Epidermal melanocyte (primary cell): ENCODE measurements around the gene EXOSC2.

Experiments
- DNase-seq: peaks from one replicate; pipeline ENCODE4 v3.0.0; 2011; ENCODE audit warnings: low spot score; ENCODE audit not compliant: insufficient read length

Gene EXOSC2, protein sequence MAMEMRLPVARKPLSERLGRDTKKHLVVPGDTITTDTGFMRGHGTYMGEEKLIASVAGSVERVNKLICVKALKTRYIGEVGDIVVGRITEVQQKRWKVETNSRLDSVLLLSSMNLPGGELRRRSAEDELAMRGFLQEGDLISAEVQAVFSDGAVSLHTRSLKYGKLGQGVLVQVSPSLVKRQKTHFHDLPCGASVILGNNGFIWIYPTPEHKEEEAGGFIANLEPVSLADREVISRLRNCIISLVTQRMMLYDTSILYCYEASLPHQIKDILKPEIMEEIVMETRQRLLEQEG

GRCh38 chr9:130693426-130694191, at the start of gene EXOSC2:
Gene EXOSC2 (plus strand): TSS chr9:130693780. CDS start chr9:130693792, 12 bp downstream.
- peak; percentile 96 for DNase-seq

DNA sequence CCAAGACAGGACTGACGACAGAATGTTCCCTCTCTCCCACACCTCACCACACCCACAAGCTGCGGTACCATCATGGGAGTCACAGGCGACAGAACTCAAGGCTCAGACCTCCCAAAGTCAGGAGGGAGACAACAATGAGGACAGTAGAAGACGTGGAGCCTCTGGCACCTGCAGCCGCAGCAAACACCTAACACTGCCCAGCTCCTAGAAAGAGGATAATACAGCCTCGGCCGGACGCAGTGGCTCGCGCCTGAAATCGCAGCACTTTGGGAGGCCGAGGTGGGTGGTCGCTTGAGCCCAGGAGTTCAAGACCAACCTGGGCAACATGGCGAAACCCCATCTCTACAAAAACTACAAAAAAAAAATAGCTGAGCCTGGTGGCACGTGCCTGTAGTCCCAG, 42.4 kb upstream of the EXOSC2 start:
- DNase-seq, result no peak

DNA sequence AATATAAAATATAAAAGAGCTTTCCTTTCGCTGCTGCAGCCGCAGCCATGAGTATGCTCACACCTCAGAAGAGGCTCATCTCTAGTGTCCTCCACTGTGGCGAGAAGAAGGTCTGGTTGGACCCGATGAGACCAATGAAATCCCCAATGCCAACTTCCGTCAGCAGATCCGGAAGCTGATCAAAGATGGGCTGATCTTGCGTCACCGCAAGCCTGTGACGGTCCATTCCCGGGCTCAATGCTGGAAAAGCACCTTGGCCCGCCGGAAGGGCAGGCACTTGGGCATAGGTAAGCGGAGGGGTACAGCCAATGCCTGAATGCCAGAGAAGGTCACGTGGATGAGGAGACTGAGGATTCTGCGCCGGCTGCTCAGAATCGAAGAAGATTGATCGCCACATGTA, 41.8 kb upstream of the EXOSC2 start:
- DNase-seq, result no peak

GRCh38 chr9:130654879-130655278, 38.7 kb upstream of the EXOSC2 start:
- DNase-seq, result no peak

GRCh38 chr9:130658893-130659698, 34.5 kb upstream of the EXOSC2 start:
- no peak for DNase-seq

DNA sequence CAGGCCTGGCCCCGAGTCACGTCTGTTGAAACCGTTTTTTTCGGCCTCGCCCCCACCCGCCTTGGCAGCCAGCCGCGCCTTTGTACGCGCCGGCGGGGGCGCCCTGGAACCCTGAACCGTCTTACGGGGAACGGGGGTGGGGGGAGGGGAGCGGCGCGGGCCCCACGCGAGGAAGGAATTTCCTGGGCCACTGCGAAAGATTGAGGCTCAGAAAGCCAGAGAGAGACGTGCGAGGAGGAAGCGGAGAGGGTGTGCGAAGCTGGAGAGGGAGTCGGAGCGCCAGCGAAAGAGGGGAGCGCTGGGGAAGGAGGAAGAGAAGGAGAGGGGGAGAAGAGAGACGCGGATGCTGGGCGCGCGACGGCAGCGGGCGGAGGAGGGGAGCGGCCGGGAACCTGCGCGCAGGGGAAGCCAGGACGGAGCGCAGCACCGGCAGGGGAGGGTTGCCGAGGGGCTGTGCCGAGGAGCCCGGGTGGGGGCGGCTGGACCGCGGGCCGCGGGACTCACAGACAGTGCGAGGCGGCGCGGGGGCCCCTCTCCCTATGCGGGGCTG, 33.8 kb upstream of the EXOSC2 start:
- no peak for DNase-seq

DNA sequence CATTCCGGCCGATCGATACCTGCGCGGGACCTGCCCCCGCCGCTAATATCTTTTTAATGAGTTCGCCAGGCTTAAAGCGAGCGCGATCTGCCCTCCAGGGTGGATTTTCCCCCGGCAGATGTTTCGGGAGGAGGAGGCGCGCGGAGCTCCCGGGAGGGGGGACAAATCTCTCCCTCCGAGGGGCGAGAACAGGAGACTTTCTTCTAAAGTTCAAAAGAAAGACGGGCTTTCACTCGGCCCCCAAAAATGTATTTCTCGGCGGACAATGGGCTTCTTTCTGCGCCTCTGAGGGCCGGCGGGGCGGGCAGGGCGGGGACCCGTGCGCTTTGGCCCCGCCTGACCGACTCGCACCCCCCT, 33.3 kb upstream of the EXOSC2 start:
- no peak for DNase-seq

DNA sequence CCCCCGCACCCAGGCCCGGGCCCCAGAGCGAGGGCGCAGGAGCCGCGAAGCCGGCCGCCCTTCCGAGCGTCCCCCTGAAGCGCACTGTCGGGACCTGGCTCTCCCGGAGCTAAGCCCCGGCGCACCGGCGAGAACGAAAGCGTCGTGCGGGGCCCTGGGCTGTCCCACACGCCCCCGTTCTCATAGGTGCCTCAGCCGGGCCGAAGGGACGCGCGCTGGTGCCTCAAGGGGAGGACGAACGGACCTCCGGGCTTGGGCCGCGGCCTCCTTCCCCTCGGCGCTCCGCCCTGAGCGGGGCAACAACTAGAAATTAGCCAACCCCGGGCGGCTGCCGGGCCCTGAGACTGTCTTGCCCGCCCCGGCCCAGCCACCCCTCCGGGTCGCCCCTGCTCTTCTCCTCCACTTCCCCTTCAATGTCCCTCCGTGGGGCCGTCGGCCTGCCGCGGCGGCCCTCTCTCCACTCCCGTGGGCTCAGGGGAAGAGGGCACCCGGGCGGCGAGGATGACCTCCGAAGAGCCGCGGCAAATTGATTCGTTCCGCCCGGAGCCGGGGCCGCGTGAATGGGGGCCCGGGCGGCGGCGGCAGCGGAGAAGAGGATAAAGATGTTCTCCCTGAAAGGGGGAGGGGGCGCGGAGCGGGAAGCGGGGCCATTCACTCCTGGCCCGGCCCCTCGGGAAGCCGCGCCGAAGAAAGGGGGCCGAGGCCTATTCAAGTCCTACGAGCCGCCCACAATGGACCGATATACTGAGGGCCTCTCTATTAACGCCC, 32.7 kb upstream of the EXOSC2 start:
- no peak for DNase-seq

DNA sequence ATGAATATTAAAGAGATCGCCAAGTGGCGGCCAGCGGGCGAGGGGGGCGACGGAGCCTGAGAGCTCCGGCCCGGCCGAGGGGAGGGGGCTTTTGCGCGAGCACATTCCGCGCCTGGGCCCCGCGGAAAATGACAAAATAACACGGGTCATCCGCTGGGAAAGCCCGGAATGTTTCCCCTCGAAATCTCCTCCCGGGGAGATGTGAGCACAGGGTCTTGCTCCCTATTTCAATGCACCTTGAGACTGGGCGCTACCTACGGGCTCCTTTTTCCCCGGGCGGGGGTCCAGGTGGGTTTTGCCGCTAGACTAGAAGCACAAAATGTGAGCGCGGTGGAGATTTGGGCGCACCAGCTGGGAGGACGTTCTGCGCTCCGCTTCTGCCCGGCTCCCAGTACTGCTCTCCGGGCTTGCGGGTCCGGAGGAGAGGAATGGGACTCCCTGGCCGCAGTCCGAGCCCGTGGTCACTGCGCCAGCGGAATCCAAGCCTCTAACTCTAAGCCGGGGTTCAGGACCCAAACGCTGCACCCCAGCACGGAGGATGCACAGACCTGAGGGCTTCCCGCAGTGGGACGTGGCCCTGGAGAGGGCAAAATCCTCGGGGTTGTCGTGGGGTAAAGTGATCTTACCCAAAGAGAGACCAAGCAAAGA, 32.0 kb upstream of the EXOSC2 start:
- no peak for DNase-seq

DNA sequence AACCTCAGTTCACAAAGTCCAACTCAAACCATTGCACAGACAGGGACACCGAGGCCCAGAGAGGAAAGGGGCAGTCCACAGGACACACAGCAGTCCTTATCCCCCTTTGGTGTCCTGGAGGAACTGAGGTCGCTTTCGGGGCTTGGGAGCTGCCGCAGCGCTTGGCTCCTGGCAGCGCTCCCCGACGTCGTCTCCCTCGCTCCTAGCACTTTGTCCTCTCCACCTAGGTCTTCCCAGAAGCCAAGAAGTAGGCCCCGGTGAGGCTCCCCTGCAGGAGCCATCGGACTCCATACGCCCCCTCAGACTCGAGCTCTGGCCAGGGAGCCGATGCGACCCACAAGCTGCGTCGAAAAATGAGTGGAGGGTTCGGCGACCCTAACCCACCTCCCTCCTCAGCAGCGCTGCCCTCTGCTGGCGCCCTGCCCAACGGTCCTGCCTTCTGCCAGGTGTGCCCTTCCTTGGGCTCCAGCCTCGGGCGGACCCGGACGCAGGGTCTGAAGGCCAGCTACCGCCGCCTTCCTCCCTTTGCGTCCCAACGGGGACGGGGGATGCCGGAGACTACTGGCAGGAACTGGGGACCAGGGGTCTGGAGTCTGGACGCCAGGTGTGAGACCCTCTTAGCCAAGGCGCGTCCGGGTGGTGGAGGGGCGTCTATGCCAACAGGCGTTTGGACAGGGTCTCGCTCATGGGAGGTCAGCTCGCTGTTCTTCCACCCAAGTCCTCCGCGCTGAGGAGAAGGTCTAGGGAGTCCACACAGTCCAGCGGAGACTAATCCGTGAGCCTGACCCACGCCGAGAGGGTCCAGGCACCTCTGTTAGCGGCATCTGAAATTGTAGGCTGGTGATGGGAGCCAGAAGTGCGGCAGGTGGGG, 31.2 kb upstream of the EXOSC2 start:
- DNase-seq, result no peak

DNA sequence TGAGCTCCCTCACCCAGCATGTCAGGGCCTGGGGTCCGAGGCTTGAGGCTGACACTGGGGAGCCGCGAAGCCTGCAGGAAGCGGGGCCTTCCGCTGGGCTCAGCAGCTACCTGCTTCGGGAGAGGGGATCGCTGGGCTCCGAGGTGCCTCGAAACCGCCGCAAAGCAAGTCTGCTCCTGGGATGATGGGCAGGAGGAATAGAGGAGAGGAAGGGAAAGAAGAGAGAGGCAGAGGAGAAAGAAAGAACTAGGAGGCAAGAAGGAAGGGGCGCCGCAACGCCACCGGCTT, 30.7 kb upstream of the EXOSC2 start:
- DNase-seq, result no peak

- no peak for DNase-seq
Observed at GRCh38 chr9:130663258-130663976, 30.2 kb upstream of the EXOSC2 start.

GRCh38 chr9:130663977-130664250, 29.7 kb upstream of the EXOSC2 start:
- DNase-seq, result no peak

DNA sequence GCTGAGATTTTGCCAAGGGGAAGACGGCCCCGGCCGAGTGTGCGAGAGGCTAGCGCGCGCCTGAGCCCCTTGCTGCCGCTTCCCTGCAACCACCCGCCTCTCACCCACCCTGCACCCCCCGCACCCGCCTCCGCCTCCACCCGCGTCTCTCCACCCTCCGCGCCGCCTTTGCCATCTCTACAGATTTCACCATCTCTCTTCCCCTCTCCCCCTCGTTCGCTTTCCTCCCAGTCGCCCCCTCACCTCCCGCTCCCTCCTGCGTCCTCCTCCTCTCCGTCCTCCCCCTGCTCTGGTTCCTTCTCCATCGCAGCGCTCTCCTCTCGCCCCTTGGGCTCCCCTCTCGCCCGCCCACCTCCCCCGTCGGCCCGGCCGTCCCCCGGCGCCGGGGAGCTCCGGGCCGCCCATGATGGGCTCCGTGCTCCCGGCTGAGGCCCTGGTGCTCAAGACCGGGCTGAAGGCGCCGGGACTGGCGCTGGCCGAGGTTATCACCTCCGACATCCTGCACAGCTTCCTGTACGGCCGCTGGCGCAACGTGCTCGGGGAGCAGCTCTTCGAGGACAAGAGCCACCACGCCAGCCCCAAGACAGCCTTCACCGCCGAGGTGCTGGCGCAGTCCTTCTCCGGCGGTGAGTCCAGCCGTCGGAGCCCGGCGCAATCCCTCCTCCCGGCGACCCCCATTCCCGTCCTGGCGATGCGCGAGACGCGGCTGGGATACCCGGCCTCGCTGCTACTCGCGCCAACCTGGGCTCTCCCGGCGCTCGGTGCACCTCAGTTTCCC, 29.1 kb upstream of the EXOSC2 start, which contains the start of gene PRDM12:
Gene PRDM12, plus strand, starts transcription at position 344 of the 778 bp plus-strand sequence. Its CDS starts 60 bp downstream, at position 404.
- DNase-seq, result no peak

- no peak for DNase-seq
Observed at GRCh38 chr9:130665029-130665430, 28.6 kb upstream of the EXOSC2 start.

GRCh38 chr9:130665431-130666392, 27.9 kb upstream of the EXOSC2 start:
- DNase-seq, result no peak

GRCh38 chr9:130666393-130667119, 27.0 kb upstream of the EXOSC2 start:
- no peak for DNase-seq
